Measurements from ENCODE around the gene TMED1.
"Not testable (repeated sequence)": the region's sequence is repeated elsewhere in the genome, so short reads cannot be mapped to it uniquely, and the experiment has no call there.

TMED1 gene

GRCh38 chr19:10835754-10836478, at the start of gene TMED1:
Gene TMED1, minus strand, starts transcription at chr19:10836212. Its CDS starts 21 bp downstream, at chr19:10836191.
- DNase-seq (ENCODE audit: low read depth, low spot score) = peak; percentile 97

GRCh38 chr19:10885201-10886169, 49.5 kb upstream of the TMED1 start:
- DNase-seq (ENCODE audit: low read depth, low spot score) = no peak

GRCh38 chr19:10884274-10884673, 48.3 kb upstream of the TMED1 start:
- DNase-seq (ENCODE audit: low read depth, low spot score) = no peak

- DNase-seq (ENCODE audit: low read depth, low spot score) = no peak
These were observed 46.1 kb upstream of the TMED1 start for GRCh38 chr19:10882108-10882457.

GRCh38 chr19:10881403-10882107, 45.5 kb upstream of the TMED1 start:
- DNase-seq (ENCODE audit: low read depth, low spot score) = no peak

- no peak for DNase-seq (ENCODE audit: low read depth, low spot score)
These were observed 42.2 kb upstream of the TMED1 start for GRCh38 chr19:10878253-10878652.

- not testable (repeated sequence) for DNase-seq (ENCODE audit: low read depth, low spot score)
These were observed 41.6 kb upstream of the TMED1 start for GRCh38 chr19:10877608-10878007.

- no peak for DNase-seq (ENCODE audit: low read depth, low spot score)
These were observed 40.6 kb upstream of the TMED1 start for GRCh38 chr19:10876459-10877240.

GRCh38 chr19:10874024-10874423, 38.0 kb upstream of the TMED1 start:
- no peak for DNase-seq (ENCODE audit: low read depth, low spot score)

GRCh38 chr19:10872546-10873107, 36.6 kb upstream of the TMED1 start:
- no peak for DNase-seq (ENCODE audit: low read depth, low spot score)

GRCh38 chr19:10871711-10872545, 35.9 kb upstream of the TMED1 start:
- DNase-seq (ENCODE audit: low read depth, low spot score) = no peak

GRCh38 chr19:10870955-10871603, 35.1 kb upstream of the TMED1 start, which contains the start of gene CARM1:
Gene CARM1, plus strand, starts transcription at chr19:10871553. Its CDS starts 150 bp downstream, at chr19:10871703.
- peak; percentile 92 for DNase-seq (ENCODE audit: low read depth, low spot score)

- no peak for DNase-seq (ENCODE audit: low read depth, low spot score)
These were observed 34.5 kb upstream of the TMED1 start for GRCh38 chr19:10870501-10870954.

GRCh38 chr19:10869872-10870311, 33.9 kb upstream of the TMED1 start:
- not testable (repeated sequence) for DNase-seq (ENCODE audit: low read depth, low spot score)

- no peak for DNase-seq (ENCODE audit: low read depth, low spot score)
These were observed 33.0 kb upstream of the TMED1 start for GRCh38 chr19:10868872-10869547.

- no peak for DNase-seq (ENCODE audit: low read depth, low spot score)
These were observed 30.5 kb upstream of the TMED1 start for GRCh38 chr19:10866495-10866894.

- no peak for DNase-seq (ENCODE audit: low read depth, low spot score)
These were observed 28.5 kb upstream of the TMED1 start for GRCh38 chr19:10864538-10864899.

GRCh38 chr19:10863107-10863717, 27.2 kb upstream of the TMED1 start:
- no peak for DNase-seq (ENCODE audit: low read depth, low spot score)
